ENCODE measurements around the gene LDLRAD4.

DNA sequence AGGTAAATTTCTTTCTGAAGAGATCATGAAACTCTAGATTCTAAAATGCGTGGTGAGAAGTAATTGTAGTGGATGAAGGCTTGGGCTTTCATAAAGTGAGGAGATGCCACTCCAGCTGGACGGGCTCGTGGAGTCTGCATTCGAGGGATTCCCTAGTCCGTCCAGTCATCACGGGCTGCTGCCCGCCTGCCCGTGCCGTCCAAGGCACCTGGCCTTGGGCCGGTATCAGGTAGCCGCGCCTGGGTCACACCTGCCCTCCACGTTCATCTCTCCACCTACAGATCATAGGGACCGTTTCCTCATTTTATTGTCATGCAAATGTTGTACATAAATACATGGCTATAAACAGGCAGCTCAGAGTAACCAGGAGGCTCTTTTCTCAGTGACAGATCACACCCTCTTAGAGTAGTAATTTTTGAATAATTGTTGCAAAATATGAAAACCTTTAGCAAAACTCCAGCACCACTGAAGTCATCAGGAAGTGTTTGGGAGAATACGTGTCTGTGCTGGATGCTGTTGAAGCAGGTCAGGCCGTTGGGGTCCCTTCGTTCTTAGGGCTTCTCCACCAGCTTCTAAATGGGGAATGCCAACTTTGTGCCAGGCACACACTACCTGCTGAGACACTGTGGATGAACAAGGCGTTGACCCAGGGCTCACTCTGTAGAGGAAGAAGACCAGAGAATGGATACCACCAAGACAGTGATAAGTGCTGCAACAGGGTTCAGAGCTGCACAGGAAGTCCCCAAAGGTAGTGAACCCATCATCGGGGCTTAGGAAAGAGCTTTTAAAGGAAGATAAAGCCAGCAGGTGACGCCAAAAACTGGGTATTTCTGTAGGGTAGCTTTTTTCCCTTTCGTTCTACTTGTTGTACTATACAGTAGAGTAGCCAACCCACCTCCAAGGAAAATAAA lies 395.3 kb downstream of the LDLRAD4 start:
- TF ChIP-seq, protein P1, sequence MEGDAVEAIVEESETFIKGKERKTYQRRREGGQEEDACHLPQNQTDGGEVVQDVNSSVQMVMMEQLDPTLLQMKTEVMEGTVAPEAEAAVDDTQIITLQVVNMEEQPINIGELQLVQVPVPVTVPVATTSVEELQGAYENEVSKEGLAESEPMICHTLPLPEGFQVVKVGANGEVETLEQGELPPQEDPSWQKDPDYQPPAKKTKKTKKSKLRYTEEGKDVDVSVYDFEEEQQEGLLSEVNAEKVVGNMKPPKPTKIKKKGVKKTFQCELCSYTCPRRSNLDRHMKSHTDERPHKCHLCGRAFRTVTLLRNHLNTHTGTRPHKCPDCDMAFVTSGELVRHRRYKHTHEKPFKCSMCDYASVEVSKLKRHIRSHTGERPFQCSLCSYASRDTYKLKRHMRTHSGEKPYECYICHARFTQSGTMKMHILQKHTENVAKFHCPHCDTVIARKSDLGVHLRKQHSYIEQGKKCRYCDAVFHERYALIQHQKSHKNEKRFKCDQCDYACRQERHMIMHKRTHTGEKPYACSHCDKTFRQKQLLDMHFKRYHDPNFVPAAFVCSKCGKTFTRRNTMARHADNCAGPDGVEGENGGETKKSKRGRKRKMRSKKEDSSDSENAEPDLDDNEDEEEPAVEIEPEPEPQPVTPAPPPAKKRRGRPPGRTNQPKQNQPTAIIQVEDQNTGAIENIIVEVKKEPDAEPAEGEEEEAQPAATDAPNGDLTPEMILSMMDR (IDR thresholded peaks at IDR 0.05) = no peak
- TF ChIP-seq POLR2A (IDR thresholded peaks at IDR 0.05) (no peak), EP300 (IDR thresholded peaks at IDR 0.05) (no peak)

Data from tibial nerve (tissue), 4 donors.